H9 (cell line): ENCODE results near the gene SCN5A. TPM values are rescaled to one million over a fixed set of nuclear protein-coding genes. Genes with fewer than 3 reads are reported as not detected.

ENCODE experiments used
- DNase-seq: peaks from one replicate; pipeline ENCODE4 v3.0.0-alpha.2; 2017
- H2AFZ ChIP-seq: one replicate; pipeline ENCODE4 v1.6.1; 2013; ENCODE audit warnings: mild to moderate bottlenecking, low read length, control low read depth, moderate library complexity
- H2AK5ac ChIP-seq: 2 replicates; pipeline ENCODE4 v1.6.1; 2013; ENCODE audit warnings: low read length, control low read depth, mixed read lengths; ENCODE audit not compliant: insufficient read length
- H2BK120ac ChIP-seq: one replicate; pipeline ENCODE4 v1.6.1; 2013; ENCODE audit warnings: low read depth, mild to moderate bottlenecking, low read length, control low read depth, inconsistent platforms; ENCODE audit not compliant: poor library complexity, severe bottlenecking
- H2BK12ac ChIP-seq: 2 replicates; pipeline ENCODE4 v1.6.1; 2013; ENCODE audit warnings: low read length, control low read depth, mixed read lengths, low read depth; ENCODE audit not compliant: insufficient read length
- H2BK15ac ChIP-seq: 2 replicates; pipeline ENCODE4 v1.6.1; 2013; ENCODE audit warnings: low read depth, low read length, control low read depth
- H2BK20ac ChIP-seq: one replicate; pipeline ENCODE4 v1.6.1; 2013; ENCODE audit warnings: low read depth, mild to moderate bottlenecking, low read length, control low read depth, inconsistent platforms; ENCODE audit not compliant: poor library complexity, severe bottlenecking
- H2BK5ac ChIP-seq: 2 replicates; pipeline ENCODE4 v1.6.1; 2013; ENCODE audit warnings: low read length, control low read depth, mixed read lengths; ENCODE audit not compliant: insufficient read length
- H3K14ac ChIP-seq: 2 replicates; pipeline ENCODE4 v1.6.1; 2013; ENCODE audit warnings: low read length, control low read depth; ENCODE audit not compliant: insufficient read depth
- H3K18ac ChIP-seq: 2 replicates; pipeline ENCODE4 v1.6.1; 2013; ENCODE audit warnings: low read depth, mild to moderate bottlenecking, mixed read lengths, low read length, control low read depth; ENCODE audit not compliant: insufficient read length
- H3K23ac ChIP-seq: 2 replicates; pipeline ENCODE4 v1.6.1; 2013; ENCODE audit warnings: low read length, control low read depth, mixed read lengths, low read depth; ENCODE audit not compliant: insufficient read length
- H3K23me2 ChIP-seq: 2 replicates; pipeline ENCODE4 v1.6.1; 2013; ENCODE audit warnings: low read depth, mild to moderate bottlenecking, mixed read lengths, low read length, control low read depth; ENCODE audit not compliant: insufficient read length, poor library complexity, severe bottlenecking
- H3K27ac ChIP-seq: 2 replicates; pipeline ENCODE4 v1.5.1; 2013; ENCODE audit warnings: low read length, control low read depth, mixed read lengths, low read depth; ENCODE audit not compliant: insufficient read length
- H3K27me3 ChIP-seq: 2 replicates; pipeline ENCODE4 v1.6.1; 2013; ENCODE audit warnings: low read length, control low read depth, inconsistent platforms; ENCODE audit not compliant: insufficient read depth
- H3K4ac ChIP-seq: 2 replicates; pipeline ENCODE4 v1.6.1; 2013; ENCODE audit warnings: low read depth, mild to moderate bottlenecking, control low read depth, inconsistent platforms, low read length, moderate library complexity
- H3K4me1 ChIP-seq: 2 replicates; pipeline ENCODE4 v1.6.1; 2013; ENCODE audit warnings: low read length, control low read depth, inconsistent platforms; ENCODE audit not compliant: insufficient read depth
- H3K4me2 ChIP-seq: 2 replicates; pipeline ENCODE4 v1.6.1; 2013; ENCODE audit warnings: low read length, control low read depth, mixed read lengths; ENCODE audit not compliant: insufficient read length, insufficient read depth
- H3K56ac ChIP-seq: 2 replicates; pipeline ENCODE4 v1.6.1; 2013; ENCODE audit warnings: low read depth, mild to moderate bottlenecking, mixed read lengths, low read length, control low read depth; ENCODE audit not compliant: insufficient read length
- H3K79me1 ChIP-seq: 2 replicates; pipeline ENCODE4 v1.6.1; 2013; ENCODE audit warnings: low read depth, mild to moderate bottlenecking, moderate library complexity, low read length, control low read depth, inconsistent platforms; ENCODE audit not compliant: insufficient read depth, poor library complexity, severe bottlenecking
- H3K79me2 ChIP-seq: 2 replicates; pipeline ENCODE4 v1.6.1; 2013; ENCODE audit warnings: low read length, control low read depth, inconsistent platforms; ENCODE audit not compliant: insufficient read depth
- H3K9ac ChIP-seq: 2 replicates; pipeline ENCODE4 v1.6.1; 2013; ENCODE audit warnings: low read length, control low read depth, mixed read lengths; ENCODE audit not compliant: insufficient read length; ENCODE audit errors: extremely low read depth
- H3K9me3 ChIP-seq: one replicate; pipeline ENCODE4 v1.6.1; 2013; ENCODE audit warnings: low read depth, low read length, inconsistent platforms; ENCODE audit not compliant: control insufficient read depth
- H3T11ph ChIP-seq: one replicate; pipeline ENCODE4 v1.6.1; 2013; ENCODE audit warnings: mild to moderate bottlenecking, low read length, control low read depth, inconsistent platforms
- H4K20me1 ChIP-seq: one replicate; pipeline ENCODE4 v1.6.1; 2013; ENCODE audit not compliant: control insufficient read depth, insufficient read length, insufficient read depth
- H4K5ac ChIP-seq: 2 replicates; pipeline ENCODE4 v1.6.1; 2013; ENCODE audit warnings: low read depth, mild to moderate bottlenecking, mixed read lengths, low read length, control low read depth; ENCODE audit not compliant: insufficient read length
- H4K8ac ChIP-seq: replicated peaks from 2 replicates; pipeline ENCODE4 v1.6.1; 2013; ENCODE audit warnings: low read length, control low read depth, mixed read lengths, low read depth; ENCODE audit not compliant: insufficient read length
- H4K91ac ChIP-seq: 2 replicates; pipeline ENCODE4 v1.6.1; 2013; ENCODE audit warnings: low read depth, mild to moderate bottlenecking, moderate library complexity, mixed read lengths, low read length, control low read depth; ENCODE audit not compliant: insufficient read length
- H3K27ac Mint-ChIP-seq, 3 experiments: 2 replicates in 2 of 3; 3 replicates in 1 of 3; pipeline ENCODE4 v1.8.0; 2020 to 2021; ENCODE audit warnings: mixed read lengths in 3 of 3, mild to moderate bottlenecking in 1 of 3, moderate library complexity in 1 of 3
- H3K27me3 Mint-ChIP-seq: 2 replicates; pipeline ENCODE4 v1.8.0; 2021; ENCODE audit warnings: low read depth, mild to moderate bottlenecking, moderate library complexity, mixed read lengths
- H3K36me3 Mint-ChIP-seq, 3 experiments: 2 replicates in 2 of 3; 3 replicates in 1 of 3; pipeline ENCODE4 v1.8.0; 2020 to 2021; ENCODE audit warnings: low read depth in 3 of 3, mixed read lengths in 3 of 3; ENCODE audit not compliant: insufficient read depth in 1 of 3
- H3K4me1 Mint-ChIP-seq, 2 experiments: 2 replicates each; pipeline ENCODE4 v1.8.0; 2020; ENCODE audit warnings: mixed read lengths in 2 of 2
- H3K4me3 Mint-ChIP-seq, 2 experiments: 2 replicates in 1 of 2; 3 replicates in 1 of 2; pipeline ENCODE4 v1.8.0; 2020 to 2021; ENCODE audit warnings: mild to moderate bottlenecking in 2 of 2, mixed read lengths in 2 of 2, moderate library complexity in 1 of 2
- H3K9me3 Mint-ChIP-seq, 2 experiments: 2 replicates in 1 of 2; 3 replicates in 1 of 2; pipeline ENCODE4 v1.8.0; 2020; ENCODE audit warnings: mild to moderate bottlenecking in 2 of 2, mixed read lengths in 2 of 2, moderate library complexity in 1 of 2
- WGBS: extraction: QIAGEN DNeasy Blood & Tissue Kit; methylation state at CpG from one replicate; pipeline ENCODE4 v1.1.7; 2013; ENCODE audit warnings: missing lambda C conversion rate, low lambda C conversion rate, mixed read lengths; ENCODE audit not compliant: insufficient read length; ENCODE audit errors: extremely low coverage; 5-methylcytosine and 5-hydroxymethylcytosine counted together
- total RNA-seq: library from RNA; stranded (reverse); gene quantifications from 2 replicates; pipeline ENCODE4 v1.2.1, GENCODE V29; 2021
- TF ChIP-seq, protein P1 (sequence below): fragments of 200-600 bp; sonication (generic); conservative IDR thresholded peaks from 3 replicates; pipeline ENCODE4 v1.8.0; 2021; ENCODE audit warnings: antibody characterized with exemption, mild to moderate bottlenecking

Gene SCN5A
- total RNA-seq, 1 experiment from 2014 or later: 6.5 TPM

DNA sequence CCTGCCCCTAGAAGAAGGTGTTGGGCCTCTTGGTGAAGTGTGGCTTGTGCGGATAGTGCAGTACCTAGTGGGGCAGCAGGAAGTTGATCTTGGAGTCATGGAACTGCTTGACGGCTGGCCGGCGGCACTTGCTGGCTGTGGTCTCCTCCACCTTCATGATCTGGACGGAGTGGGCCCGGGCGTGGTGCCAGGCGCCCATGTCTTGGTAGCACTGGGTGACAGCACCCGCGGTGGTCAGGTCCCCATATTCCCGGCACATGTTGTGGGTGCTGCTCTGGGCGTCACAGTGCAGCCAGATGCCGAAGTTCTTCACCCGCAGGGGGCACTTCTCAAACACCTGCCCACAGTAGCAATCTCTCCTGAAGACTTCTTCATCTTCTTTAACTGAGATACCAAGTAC lies 122.7 kb downstream of the SCN5A start:
- H3T11ph ChIP-seq: no peak overlapping the region
- no peaks in the 10 kb centered on the region for H3K27me3 ChIP-seq
- Mint-ChIP-seq H3K27me3 (no peaks in the 10 kb centered on the region), H3K36me3 (peaks cover 19 to 51% (median 26%) of the 10 kb centered on the region in 3 experiments), H3K4me1 (peaks cover 7 to 8% of the 10 kb centered on the region in 2 experiments), H3K9me3 (no peaks in the 10 kb centered on the region), H3K4me3 (no peak overlapping the region), H3K27ac (no peak overlapping the region; a peak in 2 of 7 replicates)
- H3K4ac ChIP-seq: no peak overlapping the region
- H2BK20ac ChIP-seq: no peak overlapping the region
- no peaks in the 10 kb centered on the region for H3K79me1 ChIP-seq
- TF ChIP-seq, protein P1, sequence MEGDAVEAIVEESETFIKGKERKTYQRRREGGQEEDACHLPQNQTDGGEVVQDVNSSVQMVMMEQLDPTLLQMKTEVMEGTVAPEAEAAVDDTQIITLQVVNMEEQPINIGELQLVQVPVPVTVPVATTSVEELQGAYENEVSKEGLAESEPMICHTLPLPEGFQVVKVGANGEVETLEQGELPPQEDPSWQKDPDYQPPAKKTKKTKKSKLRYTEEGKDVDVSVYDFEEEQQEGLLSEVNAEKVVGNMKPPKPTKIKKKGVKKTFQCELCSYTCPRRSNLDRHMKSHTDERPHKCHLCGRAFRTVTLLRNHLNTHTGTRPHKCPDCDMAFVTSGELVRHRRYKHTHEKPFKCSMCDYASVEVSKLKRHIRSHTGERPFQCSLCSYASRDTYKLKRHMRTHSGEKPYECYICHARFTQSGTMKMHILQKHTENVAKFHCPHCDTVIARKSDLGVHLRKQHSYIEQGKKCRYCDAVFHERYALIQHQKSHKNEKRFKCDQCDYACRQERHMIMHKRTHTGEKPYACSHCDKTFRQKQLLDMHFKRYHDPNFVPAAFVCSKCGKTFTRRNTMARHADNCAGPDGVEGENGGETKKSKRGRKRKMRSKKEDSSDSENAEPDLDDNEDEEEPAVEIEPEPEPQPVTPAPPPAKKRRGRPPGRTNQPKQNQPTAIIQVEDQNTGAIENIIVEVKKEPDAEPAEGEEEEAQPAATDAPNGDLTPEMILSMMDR: no peak
- no peak overlapping the region for H3K4me2 ChIP-seq
- no peak for DNase-seq
- H2AK5ac ChIP-seq: no peak overlapping the region
- no peak overlapping the region for H3K14ac ChIP-seq
- no peak overlapping the region for H4K5ac ChIP-seq
- no peak overlapping the region for H4K91ac ChIP-seq
- H4K20me1 ChIP-seq: no peaks in the 10 kb centered on the region
- H2BK5ac ChIP-seq: no peak overlapping the region
- no peaks in the 10 kb centered on the region for H3K79me2 ChIP-seq
- H3K23me2 ChIP-seq: no peaks in the 10 kb centered on the region
- H3K27ac ChIP-seq: no peak overlapping the region
- no peak overlapping the region for H3K18ac ChIP-seq
- H3K56ac ChIP-seq: no peak overlapping the region
- H3K9me3 ChIP-seq: no peaks in the 10 kb centered on the region
- no peak overlapping the region for H2AFZ ChIP-seq
- no peak overlapping the region for H3K23ac ChIP-seq
- no peak overlapping the region for H2BK120ac ChIP-seq
- no peak overlapping the region for H2BK12ac ChIP-seq
- no peak overlapping the region for H3K9ac ChIP-seq
- no peak overlapping the region for H4K8ac ChIP-seq
- WGBS: no CpG with 5 or more reads among the region's 14 CpGs
- H3K4me1 ChIP-seq: no peaks in the 10 kb centered on the region
- no peak overlapping the region for H2BK15ac ChIP-seq
